GM19467 (cell line): ENCODE measurements around the gene TBC1D8.

ENCODE experiments used
- ATAC-seq: cut with Tn5 transposase; IDR thresholded peaks from one replicate; pipeline ENCODE4 v1.9.1; 2021; ENCODE audit warnings: mild to moderate bottlenecking, moderate library complexity; ENCODE audit not compliant: unreplicated experiment

TBC1D8 gene

DNA sequence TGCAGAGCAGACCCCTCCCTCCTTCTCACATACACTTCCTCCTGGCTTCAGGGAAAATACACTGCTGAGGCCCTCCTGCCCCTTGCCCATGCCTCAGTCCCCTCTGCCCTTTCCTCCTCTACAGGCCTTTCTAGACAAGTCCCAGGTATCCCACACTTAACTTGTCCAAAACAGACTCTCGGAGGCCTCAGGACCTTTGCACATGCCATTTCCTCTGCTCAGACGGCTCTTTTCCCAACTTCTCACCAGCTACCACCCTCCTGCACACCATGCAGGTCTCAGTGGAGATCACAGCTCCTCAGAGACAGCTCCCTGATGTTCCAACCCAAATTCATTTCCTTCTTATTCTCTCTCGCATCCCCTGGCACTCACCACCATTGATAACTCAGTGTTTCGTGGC lies 11.7 kb downstream of the TBC1D8 start:
- ATAC-seq: no peak

DNA sequence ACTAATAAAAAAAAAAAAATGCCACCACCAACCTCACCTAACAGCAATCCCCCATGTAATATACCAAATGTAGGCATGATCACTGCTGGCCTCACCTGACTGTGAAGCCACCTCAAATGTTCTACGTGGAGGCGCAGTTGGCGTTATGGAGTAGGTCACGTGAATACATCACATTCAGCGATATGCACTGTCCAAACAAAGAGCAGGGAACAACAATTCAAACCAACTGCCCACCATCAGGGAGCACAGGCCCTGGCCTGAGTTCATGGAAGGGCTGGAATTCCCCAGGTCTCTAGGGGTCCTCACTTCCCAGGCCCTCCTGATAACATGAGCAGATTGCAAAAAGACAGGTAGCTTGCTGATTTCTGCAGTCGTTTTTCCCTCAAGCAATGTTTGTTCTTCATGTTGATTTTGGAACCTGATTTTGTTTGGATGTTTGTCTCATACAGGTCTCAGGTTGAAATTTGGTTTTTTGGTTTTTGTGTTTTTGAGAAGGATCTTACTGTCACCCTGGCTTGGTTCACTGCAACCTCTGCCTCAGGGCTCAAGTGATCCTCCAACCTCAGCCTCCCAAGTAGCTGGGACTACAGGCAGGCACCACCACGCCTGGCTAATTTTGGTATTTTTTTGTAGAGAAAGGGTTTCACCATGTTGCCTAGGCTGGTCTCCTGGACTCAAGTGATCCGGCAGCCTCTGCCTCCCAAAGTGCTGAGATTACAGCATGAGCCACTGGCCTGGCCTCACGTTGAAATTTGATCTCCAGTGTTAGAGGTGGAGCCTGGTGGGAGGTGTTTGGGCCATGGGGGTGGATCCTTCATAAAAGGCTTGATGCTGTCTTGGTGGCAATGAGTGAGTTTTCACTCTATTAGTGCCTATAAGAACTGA lies 15.5 kb downstream of the TBC1D8 start:
- ATAC-seq: no peak

DNA sequence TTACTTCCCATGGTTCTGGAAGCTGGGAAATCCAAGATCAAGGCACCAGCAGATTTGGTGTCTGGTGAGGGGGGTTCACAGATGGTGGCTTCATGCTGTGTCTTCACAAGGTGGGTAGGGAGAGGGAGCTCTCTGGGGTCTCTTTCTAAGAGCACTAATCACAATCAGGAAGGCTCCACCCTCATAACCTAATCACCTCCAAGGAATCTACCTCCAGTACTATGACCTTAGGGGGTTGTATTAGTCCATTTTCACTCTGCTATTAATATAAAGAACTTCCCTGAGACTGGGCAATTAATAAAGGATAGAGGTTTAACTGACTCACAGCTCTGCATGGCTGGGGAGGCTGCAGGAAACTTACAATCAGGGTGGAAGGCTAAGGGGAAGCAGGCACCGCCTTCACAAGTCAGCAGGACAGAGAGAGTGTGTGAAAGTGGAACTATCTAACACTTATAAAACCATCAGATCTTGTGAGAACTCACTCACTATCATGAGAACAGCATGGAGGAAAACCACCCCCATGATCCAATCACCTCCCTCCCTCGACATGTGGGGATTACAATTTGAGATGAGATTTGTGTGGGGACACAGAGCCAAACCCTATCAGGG lies 17.6 kb downstream of the TBC1D8 start:
- ATAC-seq: no peak

DNA sequence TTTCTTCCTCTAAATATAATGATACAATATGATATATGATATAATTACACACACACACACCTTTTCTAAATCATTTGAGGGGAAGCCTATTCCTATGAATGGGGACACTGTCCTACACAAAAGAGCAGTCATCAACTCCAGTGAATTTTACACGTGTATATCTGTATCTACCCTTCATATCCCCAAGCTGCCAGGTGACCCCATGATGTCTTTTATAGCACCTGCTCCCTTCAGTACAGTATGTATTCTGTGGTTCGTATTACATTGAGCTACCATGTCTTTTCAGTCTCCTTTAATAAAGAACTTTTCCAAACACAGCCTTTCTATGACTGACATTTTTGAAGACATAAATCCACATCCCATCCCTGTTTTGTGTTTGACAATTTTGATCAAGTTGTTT lies 19.0 kb downstream of the TBC1D8 start:
- no peak for ATAC-seq

DNA sequence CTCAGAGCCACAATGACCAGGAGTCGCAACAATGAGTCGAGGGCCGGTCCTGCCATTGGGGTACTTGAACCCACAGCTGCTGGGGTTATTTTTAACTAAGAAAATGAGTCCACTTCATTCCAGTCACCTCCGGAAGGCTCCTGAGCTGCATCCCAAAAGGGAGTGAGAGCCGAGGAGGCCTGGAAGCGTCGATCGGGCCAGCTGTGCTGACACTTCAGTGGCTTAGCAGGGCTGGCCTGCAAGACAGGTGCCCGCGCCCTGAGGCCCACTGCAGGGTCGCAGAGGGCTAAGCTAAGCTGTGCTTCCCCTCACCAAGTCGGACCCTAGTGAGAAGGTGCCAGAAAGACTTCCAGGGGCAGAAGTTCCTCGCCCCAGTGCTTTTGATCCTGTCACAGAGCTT lies 21.1 kb downstream of the TBC1D8 start:
- ATAC-seq: no peak

DNA sequence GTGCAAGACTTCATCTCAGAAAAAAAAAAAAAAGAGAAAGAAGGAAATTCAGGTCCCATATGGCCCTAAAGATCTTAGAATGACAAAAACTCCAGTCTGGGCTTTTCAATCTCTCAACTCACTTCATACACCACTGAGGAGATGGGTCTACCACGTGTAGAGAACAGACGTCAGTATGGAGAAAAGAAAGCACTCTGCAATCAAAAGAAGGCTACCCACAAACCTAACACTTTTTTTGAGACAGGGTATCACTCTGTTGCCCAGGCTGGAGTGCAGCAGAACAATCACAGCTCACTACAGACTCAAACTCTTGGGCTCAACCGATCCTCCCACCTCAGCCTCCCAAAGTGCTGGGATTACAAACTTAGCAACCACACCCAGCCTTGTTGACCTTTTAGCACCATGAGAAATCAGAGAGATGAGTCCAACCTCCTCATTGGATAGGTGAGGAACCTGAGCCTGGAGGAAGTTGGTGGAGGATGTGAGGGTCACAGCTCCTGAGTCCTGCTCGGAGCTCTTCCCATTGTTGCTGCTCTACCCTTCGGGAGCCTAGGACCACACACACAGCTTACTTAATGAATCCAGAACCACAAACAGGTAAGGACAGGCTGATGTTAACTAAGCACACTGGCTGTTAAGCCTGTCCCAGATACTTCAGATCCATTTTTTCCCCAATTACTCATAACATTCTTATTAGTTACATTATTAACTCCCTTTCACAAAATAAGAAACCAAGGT lies 23.7 kb downstream of the TBC1D8 start:
- ATAC-seq: no peak

DNA sequence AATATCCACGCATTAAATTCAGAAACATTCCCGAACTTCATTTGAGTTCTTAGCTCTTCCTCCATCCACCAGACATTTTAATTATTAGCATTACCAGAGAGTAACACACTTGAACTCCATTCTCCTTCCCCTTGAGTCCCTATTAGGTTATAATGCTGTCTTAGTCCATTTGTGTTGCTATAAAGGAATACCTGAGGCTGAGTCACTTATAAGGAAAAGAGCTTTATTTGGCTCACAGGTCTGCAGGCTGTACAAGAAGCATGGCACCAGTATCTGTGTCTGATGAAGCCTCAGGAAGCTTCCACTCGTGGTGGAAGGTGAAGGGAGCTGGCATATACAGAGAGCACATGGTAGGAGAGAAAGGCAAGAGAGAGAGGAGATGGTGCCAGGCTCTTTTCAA lies 25.4 kb downstream of the TBC1D8 start:
- ATAC-seq: no peak

DNA sequence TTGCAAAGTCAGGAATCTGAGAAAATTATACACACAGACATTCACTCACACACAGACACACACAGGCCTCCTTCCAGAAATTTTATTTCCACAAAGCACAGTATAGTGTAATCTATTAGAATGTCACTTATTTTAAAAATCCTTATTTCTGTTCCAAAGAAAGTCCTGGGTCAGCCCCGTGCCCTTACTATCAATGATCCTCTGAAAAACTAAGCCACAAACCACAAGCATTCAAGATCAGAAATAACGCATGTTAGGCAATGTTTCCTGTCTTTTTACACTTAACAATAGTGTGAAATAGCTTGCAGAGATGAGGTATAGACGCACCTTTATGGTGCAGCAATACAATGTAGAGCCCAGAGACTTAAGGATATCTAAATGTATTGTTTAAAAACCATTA lies 25.8 kb downstream of the TBC1D8 start:
- no peak for ATAC-seq

DNA sequence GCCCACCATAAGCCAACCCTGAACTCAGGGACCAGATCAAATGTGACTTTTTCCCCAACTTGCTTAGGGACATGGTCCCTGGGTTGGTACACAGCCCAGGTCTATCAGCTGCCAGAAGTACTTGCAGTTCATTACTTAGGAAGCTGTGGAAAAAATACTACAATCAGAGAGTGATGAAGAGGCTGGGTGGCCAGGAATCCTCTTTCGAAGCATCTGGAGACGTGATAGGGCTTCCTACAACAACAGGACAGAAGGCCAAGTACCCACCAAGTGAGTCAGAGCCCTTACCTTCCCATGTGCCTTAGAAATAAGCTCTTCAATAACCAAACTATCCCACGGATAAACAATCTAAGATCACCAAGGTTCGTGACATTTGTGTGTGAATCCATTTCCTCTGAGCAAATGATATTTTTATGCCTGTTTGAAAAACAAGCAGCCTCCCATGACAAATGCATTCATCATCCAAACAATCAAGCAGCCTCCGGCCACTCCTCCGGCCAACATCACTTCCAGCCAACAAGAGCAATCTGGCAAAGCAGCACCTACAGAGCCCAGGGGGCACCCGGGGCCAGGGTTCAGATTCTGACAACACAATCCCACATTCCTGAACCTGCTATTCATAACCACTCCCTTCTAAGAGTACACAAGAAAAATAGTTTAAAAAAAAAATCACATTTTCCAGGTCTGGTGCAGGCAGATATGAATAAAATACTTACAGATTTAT lies 26.4 kb downstream of the TBC1D8 start:
- ATAC-seq: no peak

DNA sequence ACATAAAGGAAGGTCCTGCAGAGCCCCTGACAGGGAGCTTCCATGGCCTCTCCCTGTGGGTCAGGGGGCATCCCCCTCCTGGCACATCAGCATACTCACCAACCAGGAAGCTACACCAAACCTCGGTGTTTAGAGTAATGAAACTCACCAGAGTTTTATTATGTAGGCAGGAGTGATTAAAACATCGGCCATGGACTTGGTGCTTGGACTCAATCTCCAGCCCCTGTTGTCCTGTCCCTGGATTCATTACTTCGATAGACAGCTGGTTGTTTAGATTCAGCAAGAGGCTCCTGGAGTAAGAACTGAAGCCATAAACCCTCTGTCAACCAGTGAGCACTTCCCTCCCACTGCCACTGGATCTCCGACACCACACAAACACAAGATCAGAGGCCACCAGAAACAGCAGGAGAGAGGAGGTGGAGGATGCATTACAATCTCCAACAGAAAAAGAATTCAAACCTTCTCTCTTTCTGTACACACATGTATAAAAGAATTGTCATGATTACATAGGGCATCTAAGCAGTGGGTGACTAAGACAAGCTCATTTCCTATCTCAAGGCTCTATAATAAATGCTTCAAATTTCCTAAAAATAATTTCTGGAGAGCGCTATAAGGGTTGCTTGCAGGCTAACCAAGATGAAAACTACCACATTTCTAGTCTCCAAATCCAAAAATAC lies 27.2 kb downstream of the TBC1D8 start:
- no peak for ATAC-seq

DNA sequence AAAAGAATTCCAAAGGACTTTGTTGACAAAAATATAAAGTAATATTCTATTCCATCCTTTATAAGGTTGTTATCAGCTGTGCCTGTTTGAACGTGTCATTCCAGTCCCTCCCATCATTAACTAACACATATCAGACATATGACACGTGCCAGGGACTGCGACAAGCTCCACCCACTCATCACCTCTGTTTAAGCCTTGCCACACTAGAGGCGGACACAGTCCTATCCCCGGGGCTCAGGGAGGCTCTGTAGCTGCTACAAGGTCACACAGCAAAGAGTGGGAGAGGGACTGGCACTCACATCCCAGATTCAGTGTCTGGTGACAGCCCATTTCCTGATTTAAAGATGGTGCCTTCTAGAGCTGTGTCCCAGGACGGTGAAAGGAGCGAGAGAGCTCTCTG lies 30.0 kb downstream of the TBC1D8 start:
- ATAC-seq: no peak

DNA sequence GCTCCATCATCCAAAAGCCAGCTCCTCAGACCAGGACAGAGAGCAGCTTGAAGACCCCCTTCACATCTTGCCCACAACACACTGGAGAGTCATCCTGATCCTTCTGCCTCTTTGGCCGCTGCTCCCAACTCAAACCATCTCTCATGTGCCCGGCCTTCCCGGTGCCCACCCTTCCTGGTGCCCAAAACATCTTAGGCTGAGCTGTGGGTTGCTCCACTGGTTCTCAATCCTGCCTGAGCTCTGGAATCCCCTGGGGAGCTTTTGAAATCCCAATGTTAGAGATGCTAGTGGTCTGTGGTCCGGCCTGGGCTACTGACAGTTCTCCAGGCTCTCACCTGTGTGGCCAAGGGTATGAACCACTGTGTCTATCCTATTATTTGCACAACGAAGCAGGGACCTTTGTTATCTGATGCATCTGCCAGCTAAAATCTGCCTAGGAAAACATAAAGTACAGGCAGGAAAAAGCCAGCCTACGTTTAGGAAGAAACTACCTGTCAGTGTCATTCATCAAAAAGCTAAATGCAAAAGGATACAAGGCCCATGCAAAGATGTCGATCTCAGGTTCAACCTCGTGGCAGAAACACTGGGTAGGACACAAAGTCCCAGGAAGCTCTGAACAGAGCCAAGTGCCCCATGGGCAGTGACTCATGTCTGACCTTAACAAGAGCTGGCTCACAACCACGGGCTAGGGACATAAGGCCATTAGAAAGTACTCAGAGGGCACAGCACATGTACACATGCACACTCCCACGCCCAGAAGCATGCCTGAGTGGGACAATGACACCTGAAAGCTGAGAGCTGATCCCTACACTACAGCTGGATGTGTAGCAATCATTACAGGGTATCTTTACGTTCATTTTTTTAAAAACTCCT lies 30.8 kb downstream of the TBC1D8 start:
- ATAC-seq: no peak

DNA sequence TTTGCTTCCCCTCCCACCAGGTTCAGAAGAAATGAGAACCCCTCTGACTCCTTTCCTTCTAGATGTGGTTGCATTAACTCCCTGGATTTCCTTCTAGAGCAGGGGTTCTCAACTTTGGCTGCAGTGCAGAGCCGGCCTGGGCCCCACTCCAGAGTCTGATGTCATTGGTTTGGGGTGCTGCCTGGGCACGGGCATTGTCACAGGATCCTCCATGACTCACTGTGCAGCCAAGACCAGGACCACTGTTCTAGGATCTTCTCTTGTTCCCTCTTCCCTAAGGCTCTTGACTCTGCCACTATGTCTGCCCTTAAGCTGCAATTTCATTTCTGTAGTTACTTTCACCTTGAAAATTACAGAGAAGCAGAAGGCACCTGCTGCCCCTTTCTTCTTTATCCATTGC lies 31.8 kb downstream of the TBC1D8 start:
- ATAC-seq: no peak

DNA sequence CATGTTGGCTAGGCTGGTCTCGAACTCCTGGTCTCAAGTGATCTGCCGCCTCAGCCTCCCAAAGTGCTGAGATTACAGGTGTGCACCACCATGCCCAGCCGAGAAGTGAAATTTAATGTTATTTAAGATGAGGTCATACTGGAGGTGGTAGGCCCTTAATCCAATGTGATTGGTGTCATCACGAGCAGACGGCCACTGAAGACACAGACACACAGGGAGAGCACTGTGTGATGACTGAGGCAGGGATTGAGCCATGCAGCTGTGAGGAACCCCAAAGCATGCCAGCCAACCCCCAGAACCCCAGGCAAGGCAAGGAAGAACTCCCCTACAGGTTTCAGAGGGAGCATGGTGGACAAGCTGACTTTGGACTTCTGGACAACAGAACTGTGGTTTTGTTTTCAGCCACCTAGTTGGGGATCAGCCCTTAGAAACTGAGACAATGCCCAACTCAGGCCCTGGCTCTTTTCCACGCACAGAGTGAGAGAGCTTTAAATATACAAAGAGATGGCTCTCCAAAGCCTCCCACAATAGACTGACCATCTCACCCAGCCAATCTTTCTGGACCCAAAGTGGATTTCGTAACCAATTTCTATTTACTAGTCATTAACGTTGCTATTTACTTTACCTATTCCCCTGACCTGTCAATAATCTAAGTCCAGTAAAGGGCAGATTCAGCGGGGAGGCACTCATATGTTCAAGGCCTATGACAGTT lies 34.2 kb downstream of the TBC1D8 start:
- ATAC-seq: no peak

DNA sequence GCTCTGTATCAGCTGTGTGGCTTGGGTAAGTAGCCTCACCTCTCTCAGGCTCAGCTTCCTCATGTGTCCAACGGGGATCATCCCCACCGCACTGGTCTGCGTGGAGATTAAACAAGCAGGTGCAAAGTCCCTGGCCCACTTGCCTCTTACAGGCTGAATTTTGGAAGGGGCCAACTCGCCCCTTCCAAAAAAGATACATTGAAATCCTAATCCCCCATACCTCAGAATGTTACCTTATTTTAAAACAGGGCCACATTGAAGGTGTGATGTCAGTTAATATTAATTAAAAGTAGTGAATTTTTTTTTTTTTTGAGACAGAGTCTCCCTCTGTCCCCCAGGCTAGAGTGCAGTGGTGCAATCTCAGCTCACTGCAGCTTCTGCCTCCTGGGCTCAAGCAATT lies 34.8 kb downstream of the TBC1D8 start:
- no peak for ATAC-seq

DNA sequence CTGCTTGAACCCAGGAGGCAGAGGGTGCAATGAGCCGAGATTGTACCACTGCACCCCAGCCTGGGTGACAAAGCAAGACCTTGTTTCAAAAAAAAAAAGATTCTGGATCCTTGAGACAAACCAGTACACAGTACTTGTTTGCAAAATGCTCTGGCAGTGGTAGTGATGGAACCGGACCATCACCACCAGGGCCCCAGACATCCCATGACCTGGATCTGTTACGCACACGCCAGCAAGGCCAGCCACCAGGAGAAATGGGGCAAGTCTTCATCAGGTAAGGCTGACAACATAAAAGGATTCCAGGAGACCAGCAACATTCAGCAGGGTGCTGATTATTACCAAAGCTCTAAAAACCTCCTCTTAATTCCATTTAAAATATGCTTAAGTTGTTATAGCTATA lies 35.5 kb downstream of the TBC1D8 start:
- no peak for ATAC-seq

DNA sequence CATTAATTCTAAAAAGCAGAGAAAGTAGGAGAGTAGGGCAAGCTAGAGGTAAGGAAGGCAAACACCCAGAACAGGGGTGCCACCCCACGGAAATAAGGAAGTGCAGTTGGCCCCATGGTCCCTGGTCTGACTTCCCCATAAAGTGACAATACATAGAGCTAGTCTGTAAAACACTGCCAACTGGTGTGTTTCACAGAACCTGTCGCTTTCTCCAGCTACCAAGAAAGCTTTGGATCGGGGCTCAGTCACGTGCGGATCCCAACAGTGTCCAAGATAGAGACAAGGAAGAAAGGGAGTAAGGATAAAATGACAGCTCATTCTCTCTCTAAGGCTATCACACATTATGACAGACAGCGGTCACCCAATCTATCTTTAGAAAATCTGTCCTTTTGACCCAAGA lies 36.4 kb downstream of the TBC1D8 start:
- ATAC-seq: no peak

DNA sequence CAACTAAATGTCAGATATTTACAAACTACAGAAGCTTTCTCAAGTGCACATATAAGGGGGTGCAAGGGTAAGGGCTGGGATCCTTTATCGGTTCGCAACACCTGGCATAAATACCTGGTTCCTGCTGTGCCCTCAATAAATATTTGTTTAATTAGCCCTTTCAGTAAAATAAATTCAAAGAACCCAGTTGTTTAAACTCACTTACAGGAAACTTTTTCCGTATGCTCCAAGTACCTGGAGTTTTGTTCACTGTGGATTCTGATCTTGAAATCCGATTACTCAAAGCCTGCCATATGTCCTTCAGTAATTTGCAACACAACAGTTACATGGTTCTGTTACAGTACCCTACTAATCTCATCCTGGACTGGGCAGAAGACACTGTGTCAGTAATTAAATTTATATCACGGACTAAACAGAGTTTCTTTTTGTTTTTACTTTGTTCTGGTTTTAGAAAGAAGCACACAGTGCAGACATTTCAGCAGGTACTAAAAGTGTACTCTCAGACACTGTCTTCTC lies 36.9 kb downstream of the TBC1D8 start:
- no peak for ATAC-seq
